ENCODE results near the gene WWOX.

DNA sequence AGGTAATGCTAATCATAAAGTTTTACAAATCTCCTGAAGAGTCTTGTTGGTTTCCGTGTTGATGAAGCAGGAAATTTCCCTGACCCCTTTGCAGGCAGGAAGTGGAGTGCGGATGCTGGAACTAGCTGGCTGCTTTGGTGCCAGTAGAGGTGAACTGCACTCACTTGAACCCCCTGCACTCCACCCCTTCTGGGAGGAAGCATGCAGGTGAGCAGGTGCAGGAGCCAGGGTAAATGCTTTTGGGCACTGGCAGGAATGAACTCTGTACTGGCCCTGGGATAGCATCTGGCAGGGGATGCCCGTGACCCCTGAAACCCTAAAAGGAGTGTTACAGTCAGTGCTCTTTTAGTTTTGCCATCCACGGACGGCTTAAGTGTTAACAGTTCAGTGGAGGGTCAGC lies 430.4 kb downstream of the WWOX start:
- no peak for TF ChIP-seq GATA2 (IDR thresholded peaks at IDR 0.05; ENCODE audit: insufficient read depth, insufficient read length, low read depth, low read length)
- TF ChIP-seq, protein P1, sequence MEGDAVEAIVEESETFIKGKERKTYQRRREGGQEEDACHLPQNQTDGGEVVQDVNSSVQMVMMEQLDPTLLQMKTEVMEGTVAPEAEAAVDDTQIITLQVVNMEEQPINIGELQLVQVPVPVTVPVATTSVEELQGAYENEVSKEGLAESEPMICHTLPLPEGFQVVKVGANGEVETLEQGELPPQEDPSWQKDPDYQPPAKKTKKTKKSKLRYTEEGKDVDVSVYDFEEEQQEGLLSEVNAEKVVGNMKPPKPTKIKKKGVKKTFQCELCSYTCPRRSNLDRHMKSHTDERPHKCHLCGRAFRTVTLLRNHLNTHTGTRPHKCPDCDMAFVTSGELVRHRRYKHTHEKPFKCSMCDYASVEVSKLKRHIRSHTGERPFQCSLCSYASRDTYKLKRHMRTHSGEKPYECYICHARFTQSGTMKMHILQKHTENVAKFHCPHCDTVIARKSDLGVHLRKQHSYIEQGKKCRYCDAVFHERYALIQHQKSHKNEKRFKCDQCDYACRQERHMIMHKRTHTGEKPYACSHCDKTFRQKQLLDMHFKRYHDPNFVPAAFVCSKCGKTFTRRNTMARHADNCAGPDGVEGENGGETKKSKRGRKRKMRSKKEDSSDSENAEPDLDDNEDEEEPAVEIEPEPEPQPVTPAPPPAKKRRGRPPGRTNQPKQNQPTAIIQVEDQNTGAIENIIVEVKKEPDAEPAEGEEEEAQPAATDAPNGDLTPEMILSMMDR (IDR thresholded peaks at IDR 0.05; ENCODE audit: extremely low read depth in 1 of 2, insufficient read depth in 1 of 2, low read depth in 1 of 2, low read length in 2 of 2) = no peak
- TF ChIP-seq EZH2 (IDR thresholded peaks at IDR 0.05; ENCODE audit: borderline replicate concordance, low read depth, low read length, severe bottlenecking) = no peak
- no peak for TF ChIP-seq FOS (IDR thresholded peaks at IDR 0.05; ENCODE audit: borderline replicate concordance, insufficient read depth, low read length)
- no peak for TF ChIP-seq POLR2A (IDR thresholded peaks at IDR 0.05; ENCODE audit: low read depth, low read length)
- TF ChIP-seq POLR2AphosphoS5 (IDR thresholded peaks at IDR 0.05; ENCODE audit: insufficient read depth, low read depth, low read length) = no peak
- TF ChIP-seq, protein P2, sequence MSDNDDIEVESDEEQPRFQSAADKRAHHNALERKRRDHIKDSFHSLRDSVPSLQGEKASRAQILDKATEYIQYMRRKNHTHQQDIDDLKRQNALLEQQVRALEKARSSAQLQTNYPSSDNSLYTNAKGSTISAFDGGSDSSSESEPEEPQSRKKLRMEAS (IDR thresholded peaks at IDR 0.05; ENCODE audit: insufficient read depth, insufficient read length) = no peak
- no peak for TF ChIP-seq MYC (IDR thresholded peaks at IDR 0.05; ENCODE audit: low read depth, low read length)
